Measurements from ENCODE around the gene RAPGEF4. TPM values are rescaled to one million over a fixed set of nuclear protein-coding genes. Genes with fewer than 3 reads are reported as not detected.

The RAPGEF4 gene
- polyA plus RNA-seq, 3 donors: not detected

DNA sequence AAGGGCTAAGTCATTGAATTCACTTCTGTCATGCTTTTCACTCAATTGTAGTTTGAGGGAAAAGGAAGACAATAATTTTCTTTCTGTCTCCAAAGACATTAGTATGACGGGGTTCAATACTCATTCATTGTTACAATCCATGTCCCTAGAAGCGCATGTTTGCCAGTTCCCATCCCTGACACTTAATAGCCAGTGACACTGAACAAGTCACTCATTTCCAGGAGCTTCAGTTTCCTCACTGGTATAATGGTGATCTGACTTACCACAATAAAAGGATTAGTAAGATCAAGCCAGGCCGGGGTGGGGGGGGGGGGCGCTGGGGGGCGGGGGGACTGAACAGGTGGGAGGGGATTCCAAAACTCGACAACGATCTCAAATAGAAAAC, 195.2 kb downstream of the RAPGEF4 start:
- H2AFZ ChIP-seq (ENCODE audit: insufficient read depth, low read depth, low read length, poor library complexity, severe bottlenecking): no peak overlapping the region
- H3K27ac ChIP-seq (ENCODE audit: low read depth in 1 of 2, low read length in 2 of 2): no peak overlapping the region
- no peak overlapping the region for H3K4me3 ChIP-seq (replicated peaks in 1 of 3; ENCODE audit: low read depth in 2 of 3, low read length in 3 of 3)
- no CpG with 5 or more reads among the region's 7 CpGs for WGBS (ENCODE audit: insufficient coverage)
- Mint-ChIP-seq H3K4me1 (peaks cover 13% of the 10 kb centered on the region), H3K4me3 (no peak overlapping the region), H3K27me3 (ENCODE audit: low read depth in 3 of 3) (peaks cover 0 to 9% (median 4%) of the 10 kb centered on the region in 3 donors), H3K9me3 (no peaks in the 10 kb centered on the region), H3K27ac (no peak overlapping the region), H3K36me3 (no peaks in the 10 kb centered on the region)
- no peak for TF ChIP-seq CTCF (IDR thresholded peaks at IDR 0.05)
- no peaks in the 10 kb centered on the region for H3K27me3 ChIP-seq (ENCODE audit: control insufficient read depth in 2 of 2, insufficient read depth in 2 of 2, low read length in 2 of 2)
- H3K4me1 ChIP-seq (ENCODE audit: control insufficient read depth in 1 of 2, insufficient read depth in 2 of 2, low read length in 2 of 2): peaks cover 6 to 10% of the 10 kb centered on the region in 2 donors
- no peaks in the 10 kb centered on the region for H3K36me3 ChIP-seq (replicated peaks in 1 of 2; ENCODE audit: control insufficient read depth in 1 of 2, insufficient read depth in 2 of 2, low read length in 2 of 2)
- no peak overlapping the region for H3K4me2 ChIP-seq (replicated peaks; ENCODE audit: extremely low read depth, low read length, poor library complexity, severe bottlenecking)
- H4K20me1 ChIP-seq (ENCODE audit: insufficient read depth, low read length): no peaks in the 10 kb centered on the region
- intact Hi-C loops (cut with micrococcal nuclease): no loop called here
- no peaks in the 10 kb centered on the region for H3K9me3 ChIP-seq (replicated peaks in 1 of 2; ENCODE audit: control insufficient read depth in 1 of 2, insufficient read depth in 1 of 2, low read length in 2 of 2)
- no peak for DNase-seq
- no peaks in the 10 kb centered on the region for H3K79me2 ChIP-seq (ENCODE audit: insufficient read depth, low read length)
- H3K9ac ChIP-seq (ENCODE audit: insufficient read depth, low read length, poor library complexity, severe bottlenecking): no peak overlapping the region

- no peak overlapping the region for H3K4me3 ChIP-seq (replicated peaks in 1 of 3; ENCODE audit: low read depth in 2 of 3, low read length in 3 of 3)
- H3K9me3 Mint-ChIP-seq: no peaks in the 10 kb centered on the region
- H3K9ac ChIP-seq (ENCODE audit: insufficient read depth, low read length, poor library complexity, severe bottlenecking): no peak overlapping the region
- TF ChIP-seq CTCF (IDR thresholded peaks at IDR 0.05): no peak
- peaks cover 6 to 10% of the 10 kb centered on the region in 2 donors for H3K4me1 ChIP-seq (ENCODE audit: control insufficient read depth in 1 of 2, insufficient read depth in 2 of 2, low read length in 2 of 2)
- intact Hi-C loops (cut with micrococcal nuclease): no loop called here
- no peaks in the 10 kb centered on the region for H4K20me1 ChIP-seq (ENCODE audit: insufficient read depth, low read length)
- peaks cover 13% of the 10 kb centered on the region for H3K4me1 Mint-ChIP-seq
- no peaks in the 10 kb centered on the region for H3K27me3 ChIP-seq (ENCODE audit: control insufficient read depth in 2 of 2, insufficient read depth in 2 of 2, low read length in 2 of 2)
- H2AFZ ChIP-seq (ENCODE audit: insufficient read depth, low read depth, low read length, poor library complexity, severe bottlenecking): peak overlapping the region; percentile 57
- no peak overlapping the region for H3K4me2 ChIP-seq (replicated peaks; ENCODE audit: extremely low read depth, low read length, poor library complexity, severe bottlenecking)
- H3K36me3 Mint-ChIP-seq: no peaks in the 10 kb centered on the region
- WGBS (ENCODE audit: insufficient coverage): 43% methylated on average over 1 of the region's 7 CpGs
- H3K36me3 ChIP-seq (replicated peaks in 1 of 2; ENCODE audit: control insufficient read depth in 1 of 2, insufficient read depth in 2 of 2, low read length in 2 of 2): no peaks in the 10 kb centered on the region
- peak overlapping the region in 1 of 2 donors; percentile 58 for H3K4me3 Mint-ChIP-seq
- H3K79me2 ChIP-seq (ENCODE audit: insufficient read depth, low read length): no peaks in the 10 kb centered on the region
- H3K27ac ChIP-seq (ENCODE audit: low read depth in 1 of 2, low read length in 2 of 2): no peak overlapping the region
- no peak overlapping the region for H3K27ac Mint-ChIP-seq
- peaks cover 0 to 9% (median 4%) of the 10 kb centered on the region in 3 donors for H3K27me3 Mint-ChIP-seq (ENCODE audit: low read depth in 3 of 3)
- DNase-seq: no peak
- no peaks in the 10 kb centered on the region for H3K9me3 ChIP-seq (replicated peaks in 1 of 2; ENCODE audit: control insufficient read depth in 1 of 2, insufficient read depth in 1 of 2, low read length in 2 of 2)
Measured at GRCh38 chr2:172931256-172931894, 195.7 kb downstream of the RAPGEF4 start.
